ENCODE measurements around the gene ACAP3.

ACAP3 gene

DNA sequence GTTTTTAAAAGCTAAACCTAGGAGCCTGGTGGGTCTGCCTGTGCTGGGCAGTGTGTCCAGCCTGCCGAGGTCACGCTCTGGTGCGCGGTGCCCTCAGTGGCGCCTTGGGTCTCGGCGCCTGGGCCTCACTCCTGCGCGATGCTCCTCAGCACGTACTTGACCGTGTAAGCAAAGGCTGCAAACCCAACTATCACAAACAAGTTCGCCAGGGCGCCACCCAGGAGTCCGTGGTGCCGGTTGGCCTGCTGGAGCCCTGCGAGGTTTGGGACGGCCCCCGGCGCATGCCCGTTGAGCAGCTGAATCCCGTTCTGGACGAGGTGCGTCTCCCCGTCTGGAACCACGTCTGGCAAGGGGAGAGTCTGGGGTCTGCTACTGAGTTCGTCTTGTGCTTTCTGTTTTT is 52.7 kb downstream of the ACAP3 start:
- TF ChIP-seq CEBPB (IDR thresholded peaks at IDR 0.05) (no peak), FOXM1 (IDR thresholded peaks at IDR 0.05; ENCODE audit: borderline replicate concordance, low read depth) (no peak), YY1 (IDR thresholded peaks at IDR 0.05; ENCODE audit: low read depth) (no peak), TCF12 (IDR thresholded peaks at IDR 0.05; ENCODE audit: low read depth) (no peak), USF1 (IDR thresholded peaks at IDR 0.05) (no peak), NFIC (IDR thresholded peaks at IDR 0.05) (no peak), ZBTB7A (IDR thresholded peaks at IDR 0.05; ENCODE audit: low read depth) (no peak), MAX (IDR thresholded peaks at IDR 0.05) (no peak), CREB1 (IDR thresholded peaks at IDR 0.05; ENCODE audit: low read depth) (no peak), TAF1 (IDR thresholded peaks at IDR 0.05; ENCODE audit: low read depth) (no peak), EGR1 (IDR thresholded peaks at IDR 0.05) (no peak), REST (IDR thresholded peaks at IDR 0.05; ENCODE audit: low read depth) (no peak), EP300 (IDR thresholded peaks at IDR 0.05; ENCODE audit: borderline replicate concordance) (no peak), TEAD4 (IDR thresholded peaks at IDR 0.05) (no peak), RAD21 (IDR thresholded peaks at IDR 0.05; ENCODE audit: low read depth) (no peak)

- TF ChIP-seq ZBTB7A (IDR thresholded peaks at IDR 0.05; ENCODE audit: low read depth) = no peak
- TF ChIP-seq TAF1 (IDR thresholded peaks at IDR 0.05; ENCODE audit: low read depth) = no peak
- no peak for TF ChIP-seq YY1 (IDR thresholded peaks at IDR 0.05; ENCODE audit: low read depth)
- no peak for TF ChIP-seq TCF12 (IDR thresholded peaks at IDR 0.05; ENCODE audit: low read depth)
- no peak for TF ChIP-seq EP300 (IDR thresholded peaks at IDR 0.05; ENCODE audit: borderline replicate concordance)
- TF ChIP-seq REST (IDR thresholded peaks at IDR 0.05; ENCODE audit: low read depth) = no peak
- TF ChIP-seq CEBPB (IDR thresholded peaks at IDR 0.05) = no peak
- no peak for TF ChIP-seq CREB1 (IDR thresholded peaks at IDR 0.05; ENCODE audit: low read depth)
- no peak for TF ChIP-seq EGR1 (IDR thresholded peaks at IDR 0.05)
- no peak for TF ChIP-seq TEAD4 (IDR thresholded peaks at IDR 0.05)
- TF ChIP-seq MAX (IDR thresholded peaks at IDR 0.05) = no peak
- TF ChIP-seq FOXM1 (IDR thresholded peaks at IDR 0.05; ENCODE audit: borderline replicate concordance, low read depth) = no peak
- TF ChIP-seq NFIC (IDR thresholded peaks at IDR 0.05) = no peak
- no peak for TF ChIP-seq RAD21 (IDR thresholded peaks at IDR 0.05; ENCODE audit: low read depth)
- no peak for TF ChIP-seq USF1 (IDR thresholded peaks at IDR 0.05)
Observed at GRCh38 chr1:1254667-1254998, 53.1 kb downstream of the ACAP3 start.

GRCh38 chr1:1253972-1254666 is 53.6 kb downstream of the ACAP3 start:
- TF ChIP-seq TCF12 (IDR thresholded peaks at IDR 0.05; ENCODE audit: low read depth) (no peak), EP300 (IDR thresholded peaks at IDR 0.05; ENCODE audit: borderline replicate concordance) (no peak), CREB1 (IDR thresholded peaks at IDR 0.05; ENCODE audit: low read depth) (no peak), YY1 (IDR thresholded peaks at IDR 0.05; ENCODE audit: low read depth) (no peak), REST (IDR thresholded peaks at IDR 0.05; ENCODE audit: low read depth) (no peak), TAF1 (IDR thresholded peaks at IDR 0.05; ENCODE audit: low read depth) (no peak), ZBTB7A (IDR thresholded peaks at IDR 0.05; ENCODE audit: low read depth) (no peak), USF1 (IDR thresholded peaks at IDR 0.05) (no peak), CEBPB (IDR thresholded peaks at IDR 0.05) (no peak), FOXM1 (IDR thresholded peaks at IDR 0.05; ENCODE audit: borderline replicate concordance, low read depth) (no peak)

- no peak for TF ChIP-seq TCF12 (IDR thresholded peaks at IDR 0.05; ENCODE audit: low read depth)
- TF ChIP-seq USF1 (IDR thresholded peaks at IDR 0.05) = no peak
- TF ChIP-seq ZBTB7A (IDR thresholded peaks at IDR 0.05; ENCODE audit: low read depth) = no peak
- TF ChIP-seq TAF1 (IDR thresholded peaks at IDR 0.05; ENCODE audit: low read depth) = no peak
- TF ChIP-seq EGR1 (IDR thresholded peaks at IDR 0.05) = no peak
- no peak for TF ChIP-seq TEAD4 (IDR thresholded peaks at IDR 0.05)
- no peak for TF ChIP-seq REST (IDR thresholded peaks at IDR 0.05; ENCODE audit: low read depth)
- TF ChIP-seq RAD21 (IDR thresholded peaks at IDR 0.05; ENCODE audit: low read depth) = no peak
Observed at GRCh38 chr1:1253314-1253713, 54.4 kb downstream of the ACAP3 start.

Data from Ishikawa (cell line).